Suppressor macrophage treated with lipopolysaccharide for 4 hours (primary cell): ENCODE results near the gene THBS4.
"Not testable (repeated sequence)": the region's sequence is repeated elsewhere in the genome, so short reads cannot be mapped to it uniquely, and the experiment has no call there.

ENCODE experiments used
- DNase-seq: peaks from one replicate; pipeline ENCODE4 v3.0.0-alpha.2; 2020

THBS4 gene

DNA sequence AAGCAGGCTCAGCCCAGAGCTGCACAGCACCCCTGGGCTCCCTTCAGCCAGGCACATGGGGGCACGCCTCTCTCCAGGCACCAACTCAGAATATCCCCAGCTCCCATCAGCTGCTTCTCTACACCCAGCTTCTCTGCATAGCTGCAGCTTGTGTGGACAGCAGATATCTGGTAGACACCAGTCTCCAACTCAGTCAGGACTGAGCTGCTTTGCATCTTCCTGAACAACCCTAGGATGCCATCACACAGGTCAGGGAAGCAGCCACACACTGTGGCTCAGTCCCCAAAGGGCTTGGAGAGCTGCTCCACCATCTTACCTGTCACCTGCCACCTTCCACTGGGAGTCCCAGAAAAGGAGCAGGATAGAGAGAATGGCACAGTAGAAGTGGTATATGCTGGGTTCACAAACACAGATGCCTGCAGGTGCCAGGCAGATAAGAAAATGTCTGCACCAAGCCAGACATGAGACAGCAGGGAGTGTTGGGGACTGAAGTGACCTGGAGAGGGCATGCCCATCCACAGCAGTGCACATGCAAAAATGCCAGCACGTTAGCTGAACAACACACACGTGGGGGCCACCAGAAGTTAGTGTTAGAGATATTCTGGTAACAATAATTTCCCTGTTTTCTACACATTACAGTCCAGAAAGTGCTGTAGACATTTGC lies 42.0 kb downstream of the THBS4 start:
- no peak for DNase-seq

DNA sequence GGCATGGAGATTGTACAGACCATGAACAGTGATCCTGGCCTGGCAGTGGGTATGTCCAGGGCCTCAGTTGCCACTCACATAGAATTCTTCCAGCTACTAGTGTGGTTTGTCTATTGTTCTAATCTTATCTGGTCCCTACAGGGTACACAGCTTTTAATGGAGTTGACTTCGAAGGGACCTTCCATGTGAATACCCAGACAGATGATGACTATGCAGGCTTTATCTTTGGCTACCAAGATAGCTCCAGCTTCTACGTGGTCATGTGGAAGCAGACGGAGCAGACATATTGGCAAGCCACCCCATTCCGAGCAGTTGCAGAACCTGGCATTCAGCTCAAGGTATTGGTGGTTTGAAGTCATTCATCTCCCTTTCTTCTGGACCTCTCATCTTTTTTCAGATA lies 43.8 kb downstream of the THBS4 start:
- DNase-seq = no peak

DNA sequence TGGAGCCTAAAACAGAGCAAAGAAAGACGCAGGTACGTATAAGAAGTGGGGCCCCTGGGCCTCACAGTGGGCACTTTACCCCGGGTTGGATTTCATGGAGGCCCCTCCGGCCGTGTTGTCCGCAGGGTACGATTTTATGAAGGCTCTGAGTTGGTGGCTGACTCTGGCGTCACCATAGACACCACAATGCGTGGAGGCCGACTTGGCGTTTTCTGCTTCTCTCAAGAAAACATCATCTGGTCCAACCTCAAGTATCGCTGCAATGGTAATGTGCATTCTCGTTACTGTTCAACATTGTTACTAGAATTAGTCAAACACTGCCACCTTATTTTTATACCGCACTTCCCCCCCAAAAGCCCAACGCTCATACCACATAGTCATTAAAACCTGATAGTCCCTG lies 47.1 kb downstream of the THBS4 start:
- DNase-seq = no peak

DNA sequence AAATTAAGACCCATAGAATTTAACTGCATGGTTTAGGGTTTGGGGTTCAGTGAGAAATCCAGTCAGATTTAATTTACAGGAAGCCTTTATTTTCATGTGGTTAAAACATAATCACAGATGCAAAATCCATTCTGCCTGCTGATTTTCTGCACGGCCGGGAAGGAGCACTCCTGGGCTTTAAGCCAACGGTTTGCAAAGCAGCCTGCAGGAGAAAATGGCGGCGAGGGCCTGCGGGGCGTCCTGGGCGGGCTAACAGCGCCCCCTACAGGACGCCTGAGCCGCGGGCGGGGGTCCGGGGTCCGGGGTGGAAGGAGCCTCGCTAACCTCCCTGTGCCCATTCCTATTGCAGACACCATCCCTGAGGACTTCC lies 47.6 kb downstream of the THBS4 start:
- DNase-seq = peak; percentile 60

DNA sequence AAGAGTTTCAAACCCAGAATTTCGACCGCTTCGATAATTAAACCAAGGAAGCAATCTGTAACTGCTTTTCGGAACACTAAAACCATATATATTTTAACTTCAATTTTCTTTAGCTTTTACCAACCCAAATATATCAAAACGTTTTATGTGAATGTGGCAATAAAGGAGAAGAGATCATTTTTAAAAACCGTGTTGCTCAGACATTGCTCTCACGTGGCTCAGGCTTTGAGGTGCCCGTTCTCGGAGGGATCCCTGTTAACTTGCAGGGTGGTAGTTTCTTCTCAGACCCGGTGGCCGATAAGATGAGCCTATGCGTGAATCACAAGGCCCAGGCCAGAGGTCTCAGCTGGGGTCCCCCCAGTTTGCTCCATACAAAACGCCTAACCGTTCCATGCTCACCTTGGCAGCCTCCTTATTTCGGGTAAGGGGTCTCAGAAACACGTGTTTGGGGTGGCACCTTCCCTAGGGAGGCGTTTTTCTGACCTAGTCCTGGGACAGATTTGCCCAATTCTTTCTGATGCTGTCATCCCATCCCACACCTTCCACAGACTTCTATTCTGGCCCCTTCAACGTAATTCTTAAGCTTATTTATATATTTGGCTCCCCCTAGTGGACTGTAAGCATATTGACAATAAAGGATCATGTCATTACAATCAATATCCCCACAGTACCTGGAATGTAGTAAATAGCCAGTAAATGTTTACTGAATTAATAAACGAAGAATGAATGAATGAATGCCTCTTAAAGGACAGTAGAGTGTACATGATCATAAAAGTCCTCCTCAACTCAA lies 48.1 kb downstream of the THBS4 start:
- DNase-seq = peak; percentile 84

DNA sequence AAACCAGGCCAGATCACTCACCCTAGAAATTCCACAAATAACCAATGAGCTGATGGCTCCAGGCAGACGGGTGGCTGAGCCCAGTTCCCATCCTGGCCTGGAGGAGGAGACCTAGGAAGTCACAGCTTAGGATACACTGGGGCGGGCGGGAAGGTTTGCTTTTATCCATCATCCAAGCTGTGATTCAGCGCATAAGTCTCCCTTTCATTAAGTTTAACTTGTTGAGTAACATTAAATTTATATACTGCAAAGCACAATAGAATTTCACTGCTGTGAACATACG lies 55.7 kb downstream of the THBS4 start:
- no peak for DNase-seq

DNA sequence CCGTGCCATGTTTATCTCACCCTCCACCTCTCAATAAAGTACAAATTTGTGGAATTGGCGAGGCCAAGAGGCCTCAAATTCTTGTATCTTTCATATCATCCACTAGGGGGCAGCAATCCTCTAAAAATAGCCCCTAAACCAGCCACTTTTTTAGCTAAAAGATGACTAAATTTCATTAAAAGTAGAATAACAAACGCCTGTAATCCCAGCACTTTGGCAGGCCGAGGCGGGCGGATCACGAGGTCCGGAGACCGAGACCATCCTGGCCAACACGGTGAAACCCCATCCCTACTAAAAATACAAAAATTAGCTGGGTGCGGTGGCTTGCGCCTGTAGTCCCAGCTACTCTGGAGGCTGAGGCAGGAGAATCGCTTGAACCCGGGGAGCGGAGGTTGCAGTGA lies 56.6 kb downstream of the THBS4 start:
- peak; percentile 74 for DNase-seq

DNA sequence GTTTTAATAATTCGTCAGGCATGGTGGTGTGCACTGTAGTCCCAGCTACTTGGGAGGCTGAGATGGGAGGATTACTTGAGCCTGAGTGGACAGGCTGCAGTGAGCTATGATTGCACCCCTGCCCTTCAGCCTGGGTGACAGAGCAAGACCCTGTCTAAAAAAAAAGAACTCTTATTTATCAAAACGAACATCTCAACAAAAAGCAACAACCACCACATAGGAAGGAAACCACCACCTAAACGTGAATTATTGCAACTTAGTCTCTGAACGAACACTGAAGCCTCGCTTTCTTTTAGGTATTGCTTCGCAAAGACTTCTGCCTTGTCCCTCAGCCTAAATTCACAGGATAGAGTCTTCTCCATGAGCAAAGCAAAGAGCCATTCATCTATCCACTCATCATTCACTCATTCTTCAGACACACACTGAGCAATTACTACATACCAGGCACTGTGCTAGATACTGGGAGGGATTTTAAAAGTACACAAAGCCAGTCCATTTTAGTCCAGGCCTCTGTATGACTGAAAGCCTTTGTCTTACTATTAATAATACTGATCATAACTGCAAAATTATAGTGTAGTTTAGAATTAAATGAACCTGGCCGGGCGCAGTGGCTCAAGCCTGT lies 57.4 kb downstream of the THBS4 start:
- no peak for DNase-seq

DNA sequence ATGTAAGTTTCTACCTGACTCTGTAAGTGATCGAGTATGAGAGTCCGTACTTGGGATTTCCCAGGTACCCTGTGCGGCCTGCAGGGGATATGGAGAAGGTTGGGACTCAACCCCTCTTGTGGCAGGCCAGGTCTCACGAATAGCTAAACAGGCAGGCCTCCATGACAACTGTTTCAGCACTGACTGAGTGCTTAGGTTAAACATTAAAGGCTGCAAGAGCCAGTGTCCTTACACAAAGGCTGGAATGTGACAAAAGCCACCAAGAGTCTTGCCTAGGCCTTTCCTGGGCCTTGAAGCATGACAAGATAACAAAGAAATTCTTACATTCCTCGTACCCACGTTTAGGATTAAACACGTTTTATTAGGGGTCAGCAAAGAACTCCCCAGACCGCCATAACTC lies 58.6 kb downstream of the THBS4 start:
- no peak for DNase-seq

DNA sequence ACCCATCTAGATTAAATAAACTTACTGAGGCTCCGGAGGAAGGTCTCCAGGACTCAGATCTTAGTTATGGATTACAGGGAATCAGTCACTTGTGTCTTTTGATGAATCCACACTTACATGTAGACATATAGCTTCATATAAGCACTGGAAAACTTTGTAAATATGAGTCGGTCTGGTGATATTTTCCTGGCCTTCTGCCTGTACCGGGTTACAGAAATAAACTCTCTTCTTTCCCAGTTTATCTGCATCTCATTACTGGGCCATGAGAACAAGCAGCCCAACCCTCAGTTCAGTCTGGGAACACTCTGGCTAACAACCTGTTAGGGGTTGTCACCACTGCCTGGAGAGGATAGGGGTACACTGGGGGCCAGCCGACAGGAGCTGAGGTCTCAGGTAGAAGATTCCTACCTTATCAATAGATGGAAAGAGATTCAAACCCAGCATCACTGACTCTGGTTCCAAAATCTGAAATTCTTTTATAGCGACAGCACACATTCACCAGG lies 59.1 kb downstream of the THBS4 start:
- DNase-seq = no peak

DNA sequence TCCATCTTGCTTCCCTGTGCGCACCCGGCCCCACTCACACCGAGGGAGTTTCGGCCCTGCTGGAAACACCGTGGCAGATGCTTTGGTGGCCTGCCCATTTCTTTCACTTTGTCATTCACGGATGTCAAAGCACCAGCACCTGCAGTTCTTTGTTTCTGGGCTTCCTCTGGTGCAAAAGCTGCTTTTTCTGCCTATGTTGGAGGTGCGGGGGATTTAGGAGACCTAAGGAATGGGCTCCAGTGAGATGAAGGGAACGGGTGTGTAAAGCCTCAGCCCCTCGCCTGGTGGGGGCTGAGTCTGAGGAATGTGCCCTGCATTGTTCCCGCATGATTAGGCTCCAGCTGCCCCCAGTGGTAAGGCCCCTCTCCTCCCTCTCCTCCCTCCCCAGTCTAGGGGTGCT lies 62.3 kb downstream of the THBS4 start:
- no peak for DNase-seq

DNA sequence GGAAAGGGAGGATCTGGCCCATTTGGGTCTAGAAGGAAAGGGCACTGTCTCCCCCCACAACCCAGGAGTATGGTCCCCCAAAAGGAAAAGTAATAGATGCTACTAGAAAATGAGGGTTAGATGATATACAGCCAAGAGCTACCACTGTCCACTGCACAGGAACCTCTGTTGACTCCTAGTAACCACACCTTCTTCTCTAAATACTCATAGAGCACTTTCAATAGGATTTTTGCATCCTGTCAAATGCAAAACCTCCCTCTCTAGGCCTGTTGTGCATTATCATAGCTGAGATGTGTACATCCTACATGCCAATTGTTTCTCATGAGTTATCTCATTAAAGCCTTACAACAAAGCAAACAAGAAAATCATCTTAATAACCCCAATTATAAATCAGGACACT lies 66.8 kb downstream of the THBS4 start:
- no peak for DNase-seq

DNA sequence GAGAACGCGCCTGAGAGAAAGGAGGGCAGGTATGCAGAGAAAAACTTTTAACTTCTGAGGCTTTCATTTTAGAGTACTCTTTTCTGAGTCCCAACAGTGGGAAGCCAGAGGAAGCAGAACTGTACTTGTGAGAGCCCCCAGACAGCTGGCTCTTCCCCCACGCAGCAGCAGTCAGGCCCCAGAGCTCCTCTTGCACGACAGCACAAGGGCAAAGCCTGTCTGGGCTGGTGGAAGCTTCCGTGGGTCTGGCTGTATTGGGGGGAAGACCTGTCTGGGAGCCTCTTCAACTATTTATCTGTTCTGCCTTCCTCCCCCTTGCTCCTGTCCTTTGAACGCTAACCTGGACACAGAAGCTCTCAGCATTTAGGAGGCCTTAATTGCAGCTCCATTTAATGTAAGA lies 68.2 kb downstream of the THBS4 start:
- no peak for DNase-seq

DNA sequence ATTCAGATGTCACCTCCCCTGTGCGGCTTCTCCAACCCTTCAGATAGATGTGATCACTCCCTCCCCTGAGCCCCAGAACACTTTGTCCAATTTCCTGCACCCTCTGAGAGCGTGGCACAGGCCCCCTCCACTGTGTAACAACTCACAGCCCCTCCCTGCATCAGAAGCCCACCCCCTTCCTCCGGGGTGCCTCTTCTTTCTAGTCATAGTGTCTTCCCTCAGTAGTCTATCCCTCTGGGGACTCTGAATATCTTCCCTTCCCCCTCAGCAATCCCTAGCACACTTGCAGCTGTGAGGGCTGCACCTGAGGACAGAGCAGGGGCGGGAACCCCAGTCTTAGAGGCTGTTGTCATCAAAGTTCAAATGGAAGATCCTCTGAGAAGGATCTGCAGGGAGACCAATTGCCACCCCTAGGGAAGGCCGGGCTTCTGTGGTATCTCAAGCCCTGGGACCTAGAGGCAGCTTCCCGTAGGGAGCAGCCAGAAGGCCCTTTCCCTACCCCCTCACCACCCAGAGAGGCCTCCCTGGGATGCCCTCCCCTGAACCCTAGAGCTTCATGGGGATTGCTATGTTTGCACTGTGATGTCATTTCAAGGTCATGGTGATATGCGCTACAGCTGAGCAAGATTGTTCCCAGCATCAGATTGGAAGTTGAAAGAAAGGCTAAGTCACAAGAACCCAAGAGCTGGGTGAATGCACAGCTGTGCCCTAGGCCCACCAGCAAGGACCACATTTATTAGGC lies 70.7 kb downstream of the THBS4 start:
- DNase-seq = no peak

DNA sequence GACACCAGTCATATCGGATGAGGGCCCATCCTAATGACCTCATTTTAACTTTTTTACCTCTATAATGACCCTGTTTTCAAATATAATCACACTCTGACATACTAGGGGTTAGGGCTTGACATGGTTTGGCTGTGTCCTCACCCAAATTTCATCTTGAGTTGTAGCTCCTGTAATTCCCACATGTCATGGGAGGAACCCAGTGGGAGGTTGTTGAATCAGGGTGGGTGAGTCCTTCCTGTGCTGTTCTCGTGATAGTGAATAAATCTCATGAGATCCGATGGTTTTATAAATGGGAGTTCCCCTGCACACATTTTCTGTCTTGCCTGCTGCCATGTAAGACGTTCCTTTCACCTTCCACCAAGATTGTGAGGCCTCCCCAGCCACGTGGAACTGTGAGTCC lies 71.8 kb downstream of the THBS4 start:
- DNase-seq = no peak

DNA sequence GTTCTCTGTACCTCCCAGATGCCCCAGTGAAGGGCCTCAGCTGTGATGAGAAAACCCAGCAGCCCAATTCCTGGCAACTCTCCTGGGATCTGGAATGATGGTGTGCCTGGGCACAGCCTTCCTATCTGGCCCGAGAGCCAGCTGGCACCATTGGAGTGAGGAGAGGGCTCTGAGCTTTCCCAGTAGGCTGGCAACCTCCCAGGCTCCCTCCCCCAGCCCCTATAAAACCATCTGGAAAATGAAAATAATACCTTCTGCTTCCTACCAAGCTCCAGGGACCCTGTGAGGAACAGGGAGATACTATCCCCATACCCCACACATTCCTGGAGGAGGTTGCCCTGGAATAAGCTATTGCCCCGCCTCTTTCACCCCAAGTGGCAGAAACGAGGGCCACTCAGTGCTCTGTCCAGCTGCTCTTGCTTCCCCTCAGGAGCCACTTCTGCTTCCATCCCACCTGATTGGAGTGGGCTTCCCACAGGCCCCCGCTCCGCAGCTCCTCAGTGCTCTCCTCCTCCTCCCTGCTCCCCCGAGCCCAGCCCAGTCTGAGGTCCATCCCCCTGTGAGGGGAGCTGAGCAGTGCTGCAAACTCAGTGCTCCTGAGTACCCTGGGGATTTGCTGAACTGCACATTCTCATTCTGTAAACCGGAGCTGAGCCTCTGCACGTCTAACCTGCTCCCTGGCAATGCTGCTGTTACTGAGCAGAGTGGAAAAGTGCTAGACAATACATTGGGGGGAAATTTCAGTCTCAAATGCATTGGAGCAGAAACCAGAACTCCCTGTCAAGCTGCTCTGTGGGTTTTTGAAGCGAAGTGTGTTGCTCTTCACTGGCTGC lies 74.7 kb downstream of the THBS4 start:
- DNase-seq = no peak

DNA sequence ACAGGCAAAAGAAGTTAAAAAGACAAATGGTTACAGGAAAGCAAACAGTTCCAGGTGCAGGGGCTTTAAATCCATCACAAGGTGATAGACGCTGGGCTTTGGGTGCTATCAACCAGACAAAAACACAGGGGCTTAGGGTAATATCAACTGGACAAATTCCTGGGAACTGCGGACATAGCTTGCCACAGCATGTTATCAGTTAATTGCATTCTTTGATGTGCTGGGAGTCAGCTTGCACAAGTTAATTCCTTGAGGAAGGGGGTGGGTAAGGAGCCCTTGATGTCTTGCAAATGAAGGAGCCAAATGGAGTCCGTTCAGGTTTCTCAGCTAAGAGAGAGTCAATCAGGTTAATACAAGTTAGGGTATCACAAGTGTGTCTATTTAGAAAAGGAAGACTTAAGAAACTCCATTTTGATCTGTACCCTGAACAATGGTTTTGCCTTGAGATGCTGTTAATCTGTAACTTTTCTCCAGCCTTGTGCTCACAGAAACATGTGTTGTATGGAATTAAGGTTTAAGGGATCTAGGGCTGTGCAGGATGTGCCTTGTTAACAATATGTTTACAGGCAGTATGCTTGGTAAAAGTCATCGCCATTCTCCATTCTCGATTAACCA lies 76.3 kb downstream of the THBS4 start:
- not testable (repeated sequence) for DNase-seq

DNA sequence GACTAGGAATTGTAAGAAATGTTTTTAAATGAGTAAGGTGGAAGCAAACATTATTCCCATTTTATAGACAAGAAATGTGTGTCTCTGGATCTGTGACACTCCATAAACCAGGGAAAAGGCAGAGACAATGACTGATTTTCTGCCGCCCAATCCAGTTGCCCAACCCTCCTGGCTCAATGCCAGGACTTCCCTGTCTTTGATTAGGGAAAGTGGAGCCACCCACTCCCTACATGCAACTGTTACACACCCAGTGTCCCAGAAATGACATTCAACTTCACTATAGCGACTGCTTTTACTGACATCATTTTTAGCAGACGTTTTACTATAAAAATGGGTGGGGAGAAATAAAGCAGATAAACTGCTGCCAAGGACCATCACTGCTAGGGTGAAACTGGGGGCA lies 79.7 kb downstream of the THBS4 start:
- peak; percentile 60 for DNase-seq

DNA sequence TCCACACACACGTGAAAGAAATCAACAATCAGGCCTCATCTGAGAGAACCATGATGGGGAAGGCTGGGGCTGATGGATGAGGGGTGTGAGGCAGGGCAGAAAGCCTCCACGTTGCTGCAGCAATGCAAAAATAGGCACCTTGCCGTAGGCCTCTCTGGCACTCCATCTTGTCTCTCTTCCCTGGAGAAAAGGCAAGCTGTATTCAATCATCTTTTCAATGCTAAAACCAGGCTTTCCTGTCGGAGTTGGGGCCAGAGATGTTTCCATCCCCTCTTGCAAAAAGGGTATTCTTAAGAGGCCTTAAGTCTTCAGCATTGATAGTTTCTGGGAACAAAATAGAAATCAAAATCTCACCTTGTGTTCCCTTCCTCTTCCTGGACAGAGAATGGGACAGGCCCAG lies 80.9 kb downstream of the THBS4 start:
- no peak for DNase-seq

DNA sequence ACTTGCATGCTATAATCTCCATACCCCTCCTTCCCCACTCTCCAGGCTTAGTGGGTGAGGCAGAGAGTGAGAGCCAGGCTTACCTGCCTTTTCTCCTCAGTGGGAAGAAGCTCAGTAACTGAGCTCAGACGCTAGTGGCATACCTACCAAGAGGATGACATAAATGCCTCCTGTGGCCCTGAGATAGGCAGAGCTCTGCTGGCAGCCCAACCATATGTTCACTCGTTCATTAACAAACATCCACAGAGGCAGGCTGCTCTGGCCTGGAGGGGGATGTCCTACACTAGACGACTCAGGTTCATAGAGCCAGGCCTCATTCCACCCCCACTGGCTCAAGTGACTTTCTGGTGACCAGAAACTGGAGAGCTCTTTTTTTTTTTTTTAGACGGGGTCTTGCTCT lies 81.3 kb downstream of the THBS4 start:
- DNase-seq = no peak

DNA sequence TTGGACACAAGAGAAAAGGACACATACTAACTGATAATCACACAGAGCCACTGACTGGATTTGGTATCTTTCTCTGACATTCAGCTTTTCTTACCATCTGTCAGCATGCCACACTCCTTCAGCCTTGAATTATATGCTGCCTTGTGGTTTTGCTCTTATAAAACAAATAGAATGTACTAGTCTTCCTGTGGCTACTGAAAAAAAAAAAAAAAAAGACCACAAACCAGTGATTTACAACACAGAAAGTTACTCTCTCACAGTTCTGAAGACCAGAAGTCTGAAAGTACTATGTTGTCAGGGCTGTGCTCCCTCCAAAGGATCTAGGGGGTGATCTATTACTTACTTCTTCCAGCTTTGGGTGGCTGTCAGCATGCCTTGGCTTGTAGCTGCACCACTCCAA lies 82.3 kb downstream of the THBS4 start:
- DNase-seq = no peak

DNA sequence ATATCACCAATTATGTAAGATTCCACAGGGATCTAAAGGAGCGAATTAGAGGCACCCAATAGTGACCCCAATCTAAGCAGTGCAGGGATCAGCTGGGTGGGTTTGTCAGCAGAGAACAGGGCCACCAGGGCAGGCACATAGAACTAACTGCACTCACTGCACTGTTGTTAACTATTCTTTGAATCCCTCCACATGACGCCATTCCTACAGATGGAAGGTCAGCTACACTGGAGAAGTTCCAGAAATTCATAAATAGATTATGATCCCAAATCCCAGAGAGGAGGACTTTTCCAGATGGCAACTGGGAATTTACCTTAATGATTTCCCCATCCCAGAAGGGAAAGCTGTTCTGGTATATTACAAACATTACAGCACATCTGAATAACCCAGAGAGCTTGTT lies 84.2 kb downstream of the THBS4 start:
- no peak for DNase-seq
